MG63 (cell line): ENCODE measurements around the gene KRT5. TPM values are rescaled to one million over a fixed set of nuclear protein-coding genes. Genes with fewer than 3 reads are reported as not detected.
"Not testable (repeated sequence)": the region's sequence is repeated elsewhere in the genome, so short reads cannot be mapped to it uniquely, and the experiment has no call there.

Experiments used
- DNase-seq: peaks from one replicate; pipeline ENCODE4 v3.0.0-alpha.2; 2020
- H3K27me3 ChIP-seq: fragments of 250-450 bp; sonication (Bioruptor Pico); 2 replicates; pipeline ENCODE4 v1.5.1; 2020; ENCODE audit warnings: mild to moderate bottlenecking, moderate library complexity
- H3K36me3 ChIP-seq: fragments of 250-450 bp; sonication (Bioruptor Pico); 2 replicates; pipeline ENCODE4 v1.5.1; 2020; ENCODE audit warnings: mild to moderate bottlenecking, moderate library complexity
- H3K4me3 ChIP-seq: fragments of 250-450 bp; sonication (Bioruptor Pico); 2 replicates; pipeline ENCODE4 v1.5.1; 2020; ENCODE audit warnings: mild to moderate bottlenecking, moderate library complexity
- H3K9me3 ChIP-seq: fragments of 250-450 bp; sonication (Bioruptor Pico); 2 replicates; pipeline ENCODE4 v1.5.1; 2020; ENCODE audit warnings: mild to moderate bottlenecking, moderate library complexity
- total RNA-seq: library from RNA; depleted of rRNA; stranded (reverse); fragments of >200 nt; shearing (Covaris generic); gene quantifications from 2 replicates; pipeline ENCODE4 v1.2.3, GENCODE V29; 2014; ENCODE audit warnings: low replicate concordance; rRNA removed

Gene KRT5
- total RNA-seq, 1 experiment from 2014 or later, result 0.23 TPM

DNA sequence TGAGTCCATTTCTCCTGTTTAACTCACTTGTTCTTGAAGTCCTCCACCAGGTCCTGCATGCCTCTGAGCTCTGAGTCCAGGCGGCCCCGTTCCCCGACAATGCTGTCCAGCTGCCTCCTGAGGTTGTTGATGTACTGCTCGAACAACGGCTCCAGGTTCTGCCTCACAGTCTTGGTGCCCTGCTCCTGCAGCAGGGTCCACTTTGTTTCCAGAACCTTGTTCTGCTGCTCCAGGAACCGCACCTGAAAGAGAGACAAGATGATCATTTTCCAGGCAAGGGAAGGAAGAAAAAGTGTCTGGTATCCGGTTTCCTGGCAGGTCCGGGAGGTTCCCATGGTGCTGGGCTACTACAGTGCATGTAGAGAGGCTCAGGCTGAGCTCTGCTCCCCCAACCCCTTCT, 28.7 kb downstream of the KRT5 start:
- DNase-seq, H3K4me3 ChIP-seq, H3K9me3 ChIP-seq, H3K36me3 ChIP-seq, H3K27me3 ChIP-seq: not testable (repeated sequence)

DNA sequence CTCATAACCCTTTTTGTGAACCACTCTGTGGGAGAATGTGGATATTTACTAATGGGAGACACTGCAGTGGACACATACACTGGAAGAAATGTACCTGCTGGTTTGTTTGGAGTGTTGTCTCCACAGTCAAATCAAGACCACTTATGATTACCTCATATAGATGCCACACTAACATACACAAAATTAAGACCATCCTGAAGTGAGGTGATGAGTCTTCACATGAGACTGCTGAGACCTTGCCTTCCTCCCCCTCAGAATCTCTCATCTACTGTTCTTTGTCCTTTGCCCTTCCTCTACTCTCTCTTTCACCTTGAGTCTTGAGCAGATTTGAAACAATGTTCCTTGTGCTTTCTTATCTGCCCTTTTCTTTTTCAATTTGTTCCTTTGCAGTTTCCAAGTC, 31.5 kb downstream of the KRT5 start:
- peaks cover 9% of the 10 kb centered on the region for H3K9me3 ChIP-seq
- no peaks in the 10 kb centered on the region for H3K36me3 ChIP-seq
- peaks cover 12% of the 10 kb centered on the region for H3K27me3 ChIP-seq
- DNase-seq, result no peak
- no peak overlapping the region for H3K4me3 ChIP-seq

- not testable (repeated sequence) for H3K4me3 ChIP-seq, DNase-seq, H3K36me3 ChIP-seq
- Histone ChIP-seq H3K27me3 (peaks cover 13% of the 10 kb centered on the region), H3K9me3 (peaks cover 13% of the 10 kb centered on the region)
Observed at GRCh38 chr12:52487744-52488443, 32.3 kb downstream of the KRT5 start.

DNA sequence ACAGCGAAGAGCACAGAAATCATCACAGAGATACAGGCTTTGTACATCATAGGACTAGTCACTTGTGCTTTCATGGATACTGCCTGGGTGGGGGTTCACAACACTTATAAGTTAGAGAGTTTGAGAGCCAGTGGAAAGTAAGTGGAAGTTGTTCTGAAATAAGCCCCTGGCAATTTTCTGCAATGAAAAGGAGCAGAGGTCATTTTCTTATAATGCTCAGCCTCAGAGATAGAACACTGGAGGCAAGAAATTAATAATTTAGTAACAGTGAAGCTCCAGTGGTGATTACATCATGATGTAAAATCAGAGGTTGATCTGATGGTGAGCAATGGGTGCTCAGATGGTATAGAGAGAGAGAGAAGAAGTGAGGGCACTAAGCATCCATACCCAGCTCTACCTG, 33.0 kb downstream of the KRT5 start:
- H3K36me3 ChIP-seq, result no peaks in the 10 kb centered on the region
- no peak overlapping the region for H3K4me3 ChIP-seq
- DNase-seq, result no peak

DNA sequence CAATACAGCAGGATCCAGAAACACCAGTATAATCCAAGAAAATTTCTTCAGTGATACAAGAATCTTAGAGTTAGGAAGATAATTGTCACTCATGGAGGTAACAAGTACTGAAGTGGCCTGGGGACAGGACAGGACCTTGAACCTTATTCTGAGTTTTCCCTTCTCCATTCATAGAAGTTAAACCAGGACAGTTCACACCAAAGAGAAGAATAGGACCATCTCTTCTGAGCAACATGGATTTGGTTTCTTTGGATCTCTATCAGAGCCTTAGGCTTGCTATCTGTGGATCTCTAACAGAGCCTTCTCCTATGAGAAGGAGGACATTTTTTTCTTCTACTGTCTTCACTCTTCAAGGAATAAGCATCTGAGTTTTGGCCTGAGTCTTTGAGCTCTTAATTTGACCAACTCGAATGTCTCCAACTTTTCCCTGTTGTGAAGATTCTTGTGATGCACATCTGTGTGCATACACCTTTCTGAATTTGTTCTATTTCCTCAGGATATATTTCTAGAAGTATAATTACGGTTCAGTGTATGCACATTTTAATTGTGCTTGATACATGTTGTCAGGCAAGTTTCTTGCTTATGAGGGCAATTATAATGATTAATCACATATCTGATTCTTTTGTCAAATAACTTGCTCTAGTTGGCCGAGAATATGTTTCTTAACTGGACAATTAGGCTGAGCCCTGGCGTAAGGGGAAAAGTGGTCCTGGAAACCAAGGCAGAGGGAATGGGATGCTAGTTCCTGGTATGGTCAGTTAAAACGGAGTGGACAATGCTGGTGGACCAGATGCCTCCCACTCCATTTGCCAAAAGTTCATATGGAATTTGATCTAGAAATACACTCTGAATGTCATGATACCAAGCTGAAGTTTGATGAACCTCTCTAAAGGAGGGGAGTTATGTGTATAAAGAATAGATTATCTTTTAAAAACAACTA, 33.8 kb downstream of the KRT5 start:
- Histone ChIP-seq H3K9me3 (peaks cover 13% of the 10 kb centered on the region), H3K27me3 (peaks cover 17% of the 10 kb centered on the region), H3K36me3 (no peaks in the 10 kb centered on the region), H3K4me3 (no peak overlapping the region)
- DNase-seq, result no peak

More for the DNA sequence above, 33.0 kb downstream of the KRT5 start:
- H3K9me3 ChIP-seq, result peaks cover 13% of the 10 kb centered on the region
- H3K27me3 ChIP-seq, result peaks cover 17% of the 10 kb centered on the region

GRCh38 chr12:52480073-52480472, 40.1 kb downstream of the KRT5 start:
- no peaks in the 10 kb centered on the region for H3K36me3 ChIP-seq
- peaks cover 12% of the 10 kb centered on the region for H3K9me3 ChIP-seq
- no peak for DNase-seq
- H3K27me3 ChIP-seq, result peaks cover 8% of the 10 kb centered on the region; the same call in 1 of the 2 replicates
- no peak overlapping the region for H3K4me3 ChIP-seq

GRCh38 chr12:52477651-52478050, 42.5 kb downstream of the KRT5 start:
- H3K9me3 ChIP-seq, result peaks cover 3% of the 10 kb centered on the region; the same call in 1 of the 2 replicates
- peaks cover 8% of the 10 kb centered on the region; the same call in 1 of the 2 replicates for H3K27me3 ChIP-seq
- DNase-seq, result no peak
- no peaks in the 10 kb centered on the region for H3K36me3 ChIP-seq
- no peak overlapping the region for H3K4me3 ChIP-seq

DNA sequence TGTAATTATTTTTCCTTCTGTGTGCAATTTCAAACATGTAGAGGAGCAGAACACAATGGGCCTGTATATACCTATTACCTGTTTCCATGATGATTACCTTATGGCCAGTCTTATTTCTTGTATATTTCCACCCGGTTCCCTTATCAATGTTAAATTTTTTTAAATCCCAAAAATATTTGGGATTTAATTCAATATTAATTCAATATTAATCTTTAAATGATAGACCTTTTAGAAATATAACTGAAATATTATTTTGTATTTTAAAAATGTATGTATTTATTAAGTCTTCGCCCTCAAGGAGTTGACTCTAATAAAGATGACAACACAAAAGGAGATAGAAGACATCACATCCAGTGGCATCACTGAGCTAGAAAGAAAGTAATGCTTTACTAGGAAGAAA, 46.0 kb downstream of the KRT5 start:
- Histone ChIP-seq H3K27me3 (peaks cover 3% of the 10 kb centered on the region; the same call in 1 of the 2 replicates), H3K36me3 (no peaks in the 10 kb centered on the region), H3K4me3 (no peak overlapping the region), H3K9me3 (peaks cover 3% of the 10 kb centered on the region; the same call in 1 of the 2 replicates)
- DNase-seq, result no peak

DNA sequence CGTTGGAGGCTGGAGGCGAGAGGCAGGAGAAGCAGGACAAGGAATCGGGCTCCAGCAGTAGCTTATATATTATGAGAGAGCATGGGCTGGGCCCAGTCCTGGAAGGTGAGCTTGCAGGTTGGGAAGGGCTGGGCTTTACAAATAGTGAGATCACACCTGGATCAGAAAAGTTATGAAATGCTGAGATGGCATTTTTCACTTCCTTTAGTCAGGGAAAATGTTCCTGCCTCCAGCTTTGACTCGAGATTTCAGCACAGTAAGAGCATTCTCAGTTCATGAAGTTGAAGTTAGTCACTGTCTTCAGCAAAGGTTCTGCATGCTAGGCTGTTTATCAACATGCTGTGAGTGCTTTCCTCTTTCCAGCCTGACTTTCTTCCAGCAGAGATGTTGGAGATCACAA, 46.4 kb downstream of the KRT5 start, which contains the start of gene KRT6C:
KRT6C (minus strand) TSS at position 38 of the 400 bp plus-strand sequence. CDS start 68 bp downstream, outside the sequence.
- no peak within 1 kb of the TSS for H3K4me3 ChIP-seq
- H3K27me3 ChIP-seq, result peaks cover 3% of the 10 kb centered on the region; the same call in 1 of the 2 replicates
- no peaks in the 10 kb centered on the region for H3K36me3 ChIP-seq
- H3K9me3 ChIP-seq, result peaks cover 3% of the 10 kb centered on the region; the same call in 1 of the 2 replicates
- no peak for DNase-seq

GRCh38 chr12:52469853-52470252, 50.3 kb downstream of the KRT5 start:
- peaks cover 5% of the 10 kb centered on the region for H3K27me3 ChIP-seq
- H3K36me3 ChIP-seq, result no peaks in the 10 kb centered on the region
- no peak for DNase-seq
- H3K4me3 ChIP-seq, result no peak overlapping the region
- no peaks in the 10 kb centered on the region for H3K9me3 ChIP-seq

DNA sequence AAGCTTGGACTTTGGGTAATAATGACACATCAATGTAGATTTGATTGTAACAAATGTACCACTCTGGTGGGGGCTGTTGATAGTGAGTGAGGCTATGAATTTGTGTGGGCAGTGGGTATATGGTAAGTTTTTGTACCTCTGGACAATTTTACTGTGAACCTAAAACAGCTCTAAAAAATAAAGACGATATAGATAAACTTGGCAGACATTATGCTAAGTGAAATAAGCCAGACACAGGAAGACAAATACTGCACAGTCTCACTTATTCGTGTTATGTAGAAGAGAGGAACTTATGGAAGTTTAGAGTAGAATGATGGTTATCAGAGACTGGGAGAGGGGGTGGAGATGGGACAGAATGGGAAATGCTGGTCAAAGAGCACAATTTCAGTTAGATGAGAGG, 55.3 kb downstream of the KRT5 start:
- no peak for DNase-seq
- Histone ChIP-seq H3K36me3 (no peaks in the 10 kb centered on the region), H3K4me3 (no peak overlapping the region), H3K9me3 (no peaks in the 10 kb centered on the region), H3K27me3 (peaks cover 8% of the 10 kb centered on the region; the same call in 1 of the 2 replicates)

Other genes starting within 250 kb of the KRT5 start
- 13.3 and 13.6 TPM in 2 replicates for gene KRT86, start 245.7 kb downstream of the KRT5 start, total RNA-seq
- gene KRT81, start 228.9 kb downstream of the KRT5 start, total RNA-seq, result 2.2 and 3.8 TPM in 2 replicates
- gene KRT83, start 199.0 kb downstream of the KRT5 start, total RNA-seq, result not detected in 2 replicates
- not detected in 2 replicates for gene KRT85, start 152.9 kb downstream of the KRT5 start, total RNA-seq
- gene KRT84, start 134.7 kb downstream of the KRT5 start, total RNA-seq, result not detected in 2 replicates
- gene KRT82, start 114.1 kb downstream of the KRT5 start, total RNA-seq, result not detected in 2 replicates
- gene KRT75, start 86.0 kb downstream of the KRT5 start, total RNA-seq, result not detected in 2 replicates
- not detected in 2 replicates for gene KRT6B, start 68.2 kb downstream of the KRT5 start, total RNA-seq
- not detected in 2 replicates for gene KRT6C, start 46.6 kb downstream of the KRT5 start, total RNA-seq
- not detected in 2 replicates for gene KRT6A, start 27.1 kb downstream of the KRT5 start, total RNA-seq
- gene KRT71, start 32.8 kb upstream of the KRT5 start, total RNA-seq, result not detected in 2 replicates
- not detected in 2 replicates for gene KRT74, start 53.4 kb upstream of the KRT5 start, total RNA-seq
- gene KRT72, start 81.1 kb upstream of the KRT5 start, total RNA-seq, result not detected in 2 replicates
- not detected in 2 replicates for gene KRT73, start 98.2 kb upstream of the KRT5 start, total RNA-seq
- gene KRT2, start 131.8 kb upstream of the KRT5 start, total RNA-seq, result not detected in 2 replicates
- gene KRT1, start 160.0 kb upstream of the KRT5 start, total RNA-seq, result not detected in 2 replicates
- not detected in 2 replicates for gene KRT77, start 183.1 kb upstream of the KRT5 start, total RNA-seq